Activated CD4-positive, CD25-positive, alpha-beta regulatory T cell treated with anti-CD3 and anti-CD28 coated beads, Interleukin-2, amount 50 U/mL, for 24 hours (primary cell): Measurements from ENCODE around the gene USP15.

ENCODE experiments used
- ATAC-seq, 2 donors: fragments of 150-1000 bp; cut with Tn5 transposase; one replicate each; pipeline ENCODE4 v1.10.0; 2021; ENCODE audit warnings: mild to moderate bottlenecking in 1 of 2, moderate library complexity in 1 of 2

Gene USP15

DNA sequence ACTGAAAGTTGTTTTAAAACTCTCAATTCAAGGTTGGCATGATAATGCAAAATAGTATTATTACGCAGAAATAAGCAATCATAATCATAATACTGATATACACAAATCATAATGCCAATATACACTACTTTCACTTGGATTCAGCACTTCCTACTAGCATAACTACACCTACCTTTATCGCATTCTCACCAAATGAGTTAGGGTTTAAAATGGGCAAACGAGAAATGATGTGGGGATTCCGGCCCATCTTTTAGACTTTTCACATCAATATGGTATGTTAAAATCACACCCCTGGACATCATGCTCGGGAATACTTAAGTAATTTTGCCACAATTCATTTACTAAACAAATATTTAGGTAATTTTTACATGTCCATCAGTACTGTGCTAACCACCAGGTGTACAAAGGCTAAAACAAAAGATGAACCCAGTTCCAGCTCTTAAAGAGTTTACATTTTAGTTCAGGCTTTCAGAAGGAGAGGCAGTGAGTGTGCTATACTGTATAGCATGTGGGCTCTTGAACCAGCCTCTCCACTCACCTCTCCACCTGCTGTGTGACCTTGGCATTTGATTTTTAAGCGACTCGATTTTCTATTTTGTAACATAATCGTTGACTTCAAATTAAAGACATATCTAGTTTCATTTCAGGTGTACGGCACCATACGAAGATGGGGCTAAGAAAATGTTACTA lies 1.1 kb upstream of the USP15 start:
- peak; percentile 3 to 7 for ATAC-seq

GRCh38 chr12:62259631-62259992 lies 592 bp upstream of the USP15 start:
- peak in 1 of 2 donors; percentile 8 for ATAC-seq

- peak; percentile 18 for ATAC-seq
These were observed 804 bp downstream of the USP15 start for GRCh38 chr12:62260733-62261683.

DNA sequence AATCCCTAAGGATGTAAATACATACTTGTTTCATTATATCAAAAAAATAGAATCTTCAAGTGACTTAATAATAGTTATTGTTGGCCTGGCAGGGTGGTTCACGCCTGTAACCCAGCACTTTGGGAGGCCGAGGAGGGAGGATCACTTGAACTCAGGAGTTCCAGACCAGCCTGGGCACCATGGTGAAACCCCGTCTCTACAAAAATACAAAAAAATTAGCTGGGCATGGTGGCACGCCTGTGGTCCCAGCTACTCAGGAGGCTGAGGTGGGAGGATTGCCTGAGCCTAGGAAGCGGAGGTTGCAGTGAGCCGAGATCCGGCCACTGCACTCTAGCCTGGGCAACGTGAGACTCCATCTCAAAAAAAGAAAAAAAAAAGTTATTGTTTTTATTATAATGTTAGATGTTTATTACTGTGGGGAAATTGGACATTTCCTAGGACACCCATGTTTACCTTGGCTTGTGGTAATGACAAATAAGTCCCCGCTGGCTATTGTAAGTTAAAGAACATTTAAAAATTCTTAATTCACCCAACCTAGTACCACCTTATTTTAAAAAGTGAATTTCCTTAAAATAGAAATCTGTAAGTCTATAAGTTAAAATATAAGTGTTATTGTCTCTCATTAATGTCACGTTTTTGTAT lies 1.8 kb downstream of the USP15 start:
- no peak for ATAC-seq

- no peak for ATAC-seq
These were observed 3.0 kb downstream of the USP15 start for GRCh38 chr12:62263232-62263631.

- no peak for ATAC-seq
These were observed 3.8 kb downstream of the USP15 start for GRCh38 chr12:62263966-62264365.

DNA sequence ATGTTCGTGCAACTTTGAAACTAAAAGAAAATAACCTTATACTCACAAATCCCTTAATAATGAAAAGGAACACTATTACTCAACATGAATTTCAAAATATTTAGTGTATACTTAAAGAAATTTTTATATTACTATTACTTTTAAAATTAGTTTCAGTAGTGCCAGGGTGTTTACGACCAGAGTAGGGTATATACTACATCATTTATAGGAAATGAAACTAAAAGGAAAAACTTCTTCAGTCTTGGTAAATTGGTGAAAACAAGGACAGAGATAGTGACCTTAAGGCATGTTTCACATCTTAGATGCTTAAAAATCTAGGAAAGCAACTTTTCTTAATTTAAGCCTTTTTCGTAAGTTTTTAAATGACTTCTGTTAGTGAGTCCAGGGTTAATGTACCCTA lies 4.5 kb downstream of the USP15 start:
- ATAC-seq: no peak

GRCh38 chr12:62265511-62265910 lies 5.3 kb downstream of the USP15 start:
- ATAC-seq: no peak

GRCh38 chr12:62267026-62267425 lies 6.8 kb downstream of the USP15 start:
- no peak for ATAC-seq

DNA sequence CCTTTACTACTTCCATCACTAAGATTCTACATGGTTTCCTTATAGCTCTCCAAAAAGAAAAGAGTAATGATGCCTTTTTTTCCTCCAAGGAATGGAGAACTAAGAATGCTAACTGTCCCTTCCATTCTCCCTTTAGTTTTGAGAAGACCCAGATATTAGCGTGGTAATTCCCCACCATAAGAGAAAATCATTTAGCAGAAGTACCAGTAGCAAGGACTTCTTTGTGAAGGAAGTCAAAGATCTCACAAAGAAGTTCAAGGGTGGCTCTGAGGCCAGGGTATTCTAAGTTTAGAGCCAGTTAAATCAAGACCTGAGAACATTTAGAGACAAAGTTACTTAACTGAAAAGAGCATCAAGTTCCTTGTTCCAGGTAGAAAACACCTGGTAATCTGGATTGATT lies 7.3 kb downstream of the USP15 start:
- ATAC-seq: no peak

- peak; percentile 66 to 72 for ATAC-seq
These were observed 8.8 kb downstream of the USP15 start for GRCh38 chr12:62268956-62269355.

DNA sequence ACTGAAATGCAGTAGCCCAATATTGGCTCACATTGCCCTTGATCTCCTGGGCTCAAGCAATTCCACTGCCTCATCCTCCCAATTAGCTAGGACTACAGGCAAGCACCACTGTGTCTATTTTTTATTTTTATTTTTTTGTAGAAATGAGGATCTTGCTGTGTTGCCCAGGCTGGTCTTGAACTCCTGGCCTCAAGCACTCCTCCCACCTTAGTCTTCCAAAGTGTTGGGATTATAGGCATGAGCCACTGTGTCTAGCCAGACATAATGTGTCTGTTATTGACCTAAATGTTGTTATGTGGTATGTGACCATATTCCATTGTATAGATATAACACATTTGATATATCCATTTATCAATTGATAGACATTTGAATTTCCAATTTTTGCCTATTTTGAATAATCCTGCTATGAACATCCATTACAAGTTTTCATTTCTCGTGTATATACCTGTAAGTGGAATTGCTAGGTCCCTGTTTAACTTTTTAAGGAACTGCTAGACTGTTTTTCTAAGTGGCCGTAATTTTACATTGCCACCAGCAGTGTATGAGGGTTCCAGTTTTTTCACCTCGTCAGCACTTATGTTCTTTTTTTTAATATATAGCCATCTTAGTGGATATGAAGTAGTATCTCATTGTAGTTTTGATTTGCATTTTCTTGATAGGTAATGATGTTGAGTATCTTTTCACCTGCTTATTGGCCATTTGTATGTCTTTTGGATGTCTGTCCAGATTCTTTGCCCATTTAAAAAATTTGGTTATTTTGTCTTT lies 9.4 kb downstream of the USP15 start:
- ATAC-seq: no peak

GRCh38 chr12:62270384-62270783 lies 10.2 kb downstream of the USP15 start:
- no peak for ATAC-seq

DNA sequence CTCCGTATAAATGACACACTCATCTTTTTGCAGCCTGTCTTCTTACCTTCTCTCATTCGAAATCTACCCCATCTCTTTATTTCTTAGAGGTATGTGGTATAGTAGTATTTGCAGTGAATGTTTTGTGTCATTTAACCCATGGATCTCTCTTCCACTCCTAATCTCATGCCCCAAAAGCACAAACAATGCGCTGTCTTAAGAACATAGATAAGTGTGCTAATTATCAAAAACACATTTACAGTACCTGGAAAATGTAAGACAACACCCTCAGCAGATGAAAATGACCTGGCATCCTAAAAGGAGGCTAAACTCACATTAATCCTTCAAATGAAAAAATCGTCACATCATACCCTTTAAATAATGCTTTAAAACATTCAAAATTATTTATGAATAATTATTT lies 10.7 kb downstream of the USP15 start:
- no peak for ATAC-seq

DNA sequence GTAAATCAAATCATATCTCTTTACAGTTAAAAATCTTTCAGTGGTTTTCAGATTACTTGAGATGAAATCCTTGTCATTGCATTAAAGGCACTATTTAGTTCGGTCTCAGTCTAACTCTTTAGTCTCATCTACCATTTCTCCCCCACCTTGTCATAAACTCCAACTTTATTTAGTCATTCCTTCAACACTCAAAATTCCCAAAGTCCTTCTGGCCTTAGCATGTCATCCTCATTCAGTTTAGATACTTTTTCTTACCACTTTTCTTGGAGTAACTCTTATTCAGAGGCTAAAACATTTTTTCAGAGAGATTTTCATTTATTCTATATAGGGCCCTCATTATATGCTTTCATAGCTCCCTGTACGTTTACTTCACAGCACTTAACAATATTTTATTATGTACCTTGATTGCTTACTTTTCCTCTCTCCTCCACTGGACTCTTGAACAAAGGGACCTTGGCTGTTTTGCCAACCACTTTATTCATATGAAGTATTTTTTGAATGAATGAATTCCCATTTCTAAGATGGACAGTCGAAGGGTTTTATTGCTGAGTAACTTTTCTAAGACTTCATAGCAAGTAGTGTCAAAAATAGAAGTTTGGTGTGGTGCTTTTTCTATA lies 12.8 kb downstream of the USP15 start:
- no peak for ATAC-seq

DNA sequence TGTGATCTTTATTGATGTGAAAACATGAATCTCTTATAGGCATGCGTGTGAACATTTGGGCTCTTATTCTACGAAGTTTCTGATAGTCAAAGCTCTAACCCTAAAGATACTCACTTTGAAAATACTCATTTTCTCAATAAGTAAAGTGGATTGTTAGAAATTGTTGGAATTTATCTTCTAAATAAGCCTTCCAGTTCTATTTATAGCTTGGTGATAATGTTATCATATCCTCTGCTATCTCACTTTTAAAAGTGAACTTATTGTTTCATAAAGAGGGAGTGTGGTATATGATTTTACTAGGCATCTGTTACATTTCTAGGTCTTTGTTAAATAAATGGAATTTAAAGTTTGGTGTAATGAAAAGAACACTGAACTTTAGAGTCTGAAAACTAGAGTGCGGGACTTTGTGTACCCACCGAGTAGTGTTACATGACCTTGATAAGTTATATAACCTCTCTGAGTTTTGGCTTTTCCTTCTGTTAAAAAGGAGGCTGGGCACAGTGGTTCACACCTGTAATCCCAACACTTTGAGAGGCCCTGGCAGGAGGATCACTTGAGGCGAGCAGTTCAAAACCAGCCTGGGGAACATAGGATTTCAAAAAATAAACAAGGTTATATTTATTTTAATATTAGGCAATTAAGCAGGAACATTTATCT lies 13.6 kb downstream of the USP15 start:
- no peak for ATAC-seq

DNA sequence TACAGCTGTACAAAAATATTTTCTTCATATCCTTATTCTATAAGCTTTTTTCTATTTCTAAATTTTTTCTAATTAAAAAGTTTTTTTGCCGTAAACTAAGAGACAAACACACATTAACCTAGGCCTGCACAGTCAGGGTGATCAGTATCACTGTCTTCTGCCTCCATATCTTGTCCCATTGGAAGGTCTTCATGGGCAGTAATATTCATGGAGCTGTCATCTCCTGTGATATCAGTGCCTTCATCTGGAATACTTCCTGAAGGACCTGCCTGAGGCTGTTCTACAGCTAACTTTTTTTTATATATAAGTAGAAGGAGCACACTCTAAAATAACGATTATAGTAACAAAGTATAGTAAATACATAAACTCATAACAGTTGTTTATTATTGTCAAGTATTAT lies 17.8 kb downstream of the USP15 start:
- no peak for ATAC-seq

- peak; percentile 74 to 85 for ATAC-seq
These were observed 18.9 kb downstream of the USP15 start for GRCh38 chr12:62279058-62279457.

DNA sequence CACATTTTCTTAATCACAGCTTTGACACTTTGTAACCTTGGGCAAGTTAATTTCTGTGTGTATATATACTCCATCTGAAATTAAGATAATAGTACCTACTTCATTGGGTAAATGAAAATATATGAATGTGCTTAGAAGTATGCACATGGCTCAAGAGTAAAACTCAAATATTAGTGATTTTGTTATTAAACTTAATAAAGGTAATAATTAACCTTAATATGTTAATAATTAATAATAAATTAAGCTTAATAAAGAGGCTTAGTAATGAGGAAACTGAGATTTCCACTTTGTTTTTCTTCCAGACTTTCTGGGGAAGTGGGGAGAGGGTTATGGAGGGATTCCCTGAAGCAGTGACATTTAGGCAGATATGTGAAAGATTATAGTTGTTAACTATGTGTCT lies 19.8 kb downstream of the USP15 start:
- ATAC-seq: no peak

- ATAC-seq: peak in 1 of 2 donors; percentile 28
These were observed 22.0 kb downstream of the USP15 start for GRCh38 chr12:62282057-62282774.

DNA sequence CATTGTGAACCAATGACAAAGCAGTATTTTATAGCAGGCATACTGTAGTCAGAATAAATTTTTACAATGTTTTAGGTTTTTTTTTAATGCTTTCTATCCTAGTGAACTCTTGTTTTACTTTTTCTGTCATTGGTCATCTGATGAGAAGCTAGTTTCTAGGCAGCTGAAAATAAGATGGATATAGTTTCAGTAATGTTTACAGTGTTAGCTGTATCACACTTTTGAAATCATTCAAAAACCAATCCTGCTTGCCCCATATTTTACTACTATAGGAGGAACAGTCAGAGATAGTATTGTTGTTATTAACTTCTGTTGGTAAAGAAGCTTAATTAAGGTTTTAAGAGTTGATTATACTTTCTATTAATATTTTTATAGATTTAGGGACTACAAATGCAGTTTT lies 24.5 kb downstream of the USP15 start:
- ATAC-seq: peak in 1 of 2 donors; percentile 45
